HG03378 (cell line): ENCODE measurements around the gene COA1.
"Not testable (repeated sequence)": the region's sequence is repeated elsewhere in the genome, so short reads cannot be mapped to it uniquely, and the experiment has no call there.

Experiments used
- ATAC-seq: cut with Tn5 transposase; IDR thresholded peaks from one replicate; pipeline ENCODE4 v1.9.1; 2021; ENCODE audit warnings: mild to moderate bottlenecking, moderate library complexity; ENCODE audit not compliant: unreplicated experiment

The COA1 gene

DNA sequence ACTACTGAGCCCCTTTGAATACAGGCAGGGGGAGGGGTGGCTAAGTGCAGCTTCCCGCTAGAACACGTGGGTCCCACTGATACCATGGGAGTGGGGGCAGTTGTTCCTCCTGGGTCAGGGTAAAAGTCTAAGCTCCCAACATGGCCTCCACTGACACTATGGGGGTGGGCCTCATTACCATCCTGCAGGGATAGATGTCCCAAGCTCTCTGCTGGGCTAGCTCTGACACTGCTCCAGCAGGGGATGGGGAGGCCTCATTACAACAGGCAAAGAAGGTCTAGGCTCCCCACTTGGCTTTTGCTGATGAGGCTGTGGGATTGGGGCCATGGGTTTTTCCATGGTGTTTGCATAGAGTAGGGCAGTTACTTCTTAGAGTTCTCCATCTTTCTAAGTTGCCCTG is 94.9 kb downstream of the COA1 start:
- no peak for ATAC-seq

DNA sequence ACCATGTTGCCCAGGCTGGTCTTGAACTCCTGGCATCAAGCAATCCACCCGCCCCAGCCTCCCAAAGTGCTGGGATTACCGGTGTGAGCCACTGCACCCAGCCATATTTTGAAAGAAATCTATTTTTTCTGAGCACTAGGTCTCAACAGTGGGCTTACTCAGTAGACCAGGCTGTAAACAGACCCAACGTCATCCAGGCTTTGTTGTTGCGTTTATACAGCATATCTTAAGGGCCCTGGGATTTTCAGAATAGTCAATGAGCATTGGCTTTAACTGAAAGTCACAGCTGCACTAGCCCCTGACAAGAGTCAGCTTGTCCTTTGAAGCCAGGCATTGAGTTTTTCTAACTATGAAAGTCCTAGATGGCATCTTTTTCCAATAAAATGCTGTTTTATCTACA is 96.6 kb downstream of the COA1 start:
- no peak for ATAC-seq

DNA sequence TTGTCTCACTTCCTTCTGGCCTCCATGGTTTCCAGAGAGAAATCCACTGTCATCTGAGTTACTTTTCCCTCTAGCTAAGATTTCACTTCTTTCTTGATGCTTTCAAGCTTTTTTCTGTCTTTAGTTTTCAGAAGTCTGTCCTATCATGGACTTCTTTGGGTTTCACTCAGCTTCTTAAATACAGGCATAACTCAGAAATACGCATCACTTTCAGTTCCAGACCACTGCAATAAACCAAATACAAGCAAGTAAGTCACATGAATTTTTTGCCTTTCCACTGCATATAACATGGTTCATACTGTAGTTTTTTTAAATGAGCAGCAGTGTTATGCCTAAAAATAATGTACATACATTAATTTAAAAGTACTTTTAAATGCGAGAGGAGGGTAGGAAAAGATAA is 97.8 kb downstream of the COA1 start:
- ATAC-seq, result no peak

DNA sequence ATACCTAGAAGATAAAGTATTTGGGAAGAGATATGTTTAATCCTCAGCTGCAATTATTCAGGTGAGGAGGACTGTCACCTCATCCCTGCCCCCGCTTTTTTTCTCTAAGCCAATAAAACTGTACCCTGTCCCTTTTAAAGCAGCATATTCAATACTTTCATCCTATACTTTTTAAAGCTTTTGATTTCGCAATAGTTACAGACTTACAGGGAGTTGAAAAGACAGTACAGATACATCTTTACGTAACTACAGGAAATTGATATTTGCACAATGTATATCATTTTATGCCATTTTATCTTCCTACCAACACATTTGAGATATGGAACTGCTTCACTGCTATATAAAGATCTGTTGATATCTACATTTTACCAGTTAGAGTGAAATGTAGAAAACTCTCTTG is 98.8 kb downstream of the COA1 start:
- no peak for ATAC-seq

DNA sequence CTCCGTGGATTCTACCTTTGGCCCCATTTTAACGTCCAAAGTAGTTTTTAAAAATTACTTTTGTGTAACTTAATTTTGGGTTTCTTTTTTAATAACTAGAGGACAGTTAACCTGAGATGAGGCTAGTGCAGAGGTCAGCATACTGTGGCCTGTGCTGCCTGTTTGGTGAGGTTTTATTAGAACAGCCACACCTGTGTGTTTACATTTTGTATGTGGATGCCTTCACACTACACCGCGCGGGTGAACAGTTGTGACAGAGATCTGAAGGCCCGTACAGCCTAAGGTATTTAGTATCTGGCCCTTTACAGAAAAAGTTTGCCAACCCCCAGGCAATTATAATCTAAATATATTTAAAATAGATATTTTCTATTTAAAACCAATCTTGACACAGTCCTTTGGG is 99.5 kb downstream of the COA1 start:
- no peak for ATAC-seq

DNA sequence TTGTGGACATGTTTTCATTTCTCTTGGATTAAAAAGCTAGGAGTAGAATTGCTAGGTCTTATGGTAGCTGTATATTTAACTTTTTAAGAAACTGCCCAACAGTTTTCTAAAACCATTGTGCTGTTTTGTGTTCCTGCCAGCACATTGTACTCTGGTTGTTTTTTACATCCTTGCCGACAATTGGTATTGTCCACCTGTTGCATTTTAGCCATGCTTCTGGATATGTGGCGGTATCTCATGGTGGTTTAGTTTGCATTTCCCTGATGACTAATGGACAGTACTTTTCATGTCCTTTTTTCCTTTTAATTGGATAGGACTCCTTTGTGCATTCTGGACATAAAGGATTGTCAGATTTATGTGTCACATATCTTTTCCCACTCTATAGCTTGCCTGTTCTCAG is 100.9 kb downstream of the COA1 start:
- ATAC-seq, result no peak

DNA sequence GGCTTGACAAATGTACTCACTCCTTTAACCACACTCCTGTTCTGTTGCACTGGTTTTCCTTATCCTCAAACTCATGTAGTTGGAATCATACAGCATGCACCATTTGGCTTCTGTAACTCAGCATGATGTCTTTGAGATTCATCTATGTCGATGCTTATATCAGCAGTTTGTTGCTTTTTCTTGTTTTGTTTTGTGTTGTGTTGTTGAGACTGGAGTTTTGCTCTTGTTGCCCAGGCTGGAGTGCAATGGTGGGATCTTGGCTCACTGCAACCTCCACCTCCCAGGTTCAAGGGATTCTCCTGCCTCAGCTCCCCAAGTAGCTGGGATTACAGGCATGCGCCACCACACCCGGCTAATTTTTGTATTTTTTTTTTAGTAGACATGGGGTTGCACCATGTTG is 101.5 kb downstream of the COA1 start:
- not testable (repeated sequence) for ATAC-seq

DNA sequence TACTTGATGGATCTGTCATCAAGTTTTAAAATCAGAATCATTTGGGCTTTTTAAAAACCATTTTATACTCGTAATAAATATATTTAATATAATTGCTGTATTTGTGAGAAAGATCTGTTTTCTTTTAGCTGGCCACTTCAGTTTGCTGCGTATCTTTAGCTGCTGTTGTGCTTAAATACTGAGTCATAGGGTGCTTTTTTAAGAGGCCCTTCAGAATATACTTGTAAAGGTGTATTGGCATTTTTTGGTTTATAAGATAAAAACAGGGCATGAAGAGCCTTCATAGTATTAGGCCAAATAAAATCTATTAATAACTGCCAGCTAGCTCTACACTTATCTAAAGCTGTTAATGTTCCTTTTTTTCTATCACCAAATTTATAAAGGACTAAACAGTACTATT is 102.6 kb downstream of the COA1 start:
- no peak for ATAC-seq

DNA sequence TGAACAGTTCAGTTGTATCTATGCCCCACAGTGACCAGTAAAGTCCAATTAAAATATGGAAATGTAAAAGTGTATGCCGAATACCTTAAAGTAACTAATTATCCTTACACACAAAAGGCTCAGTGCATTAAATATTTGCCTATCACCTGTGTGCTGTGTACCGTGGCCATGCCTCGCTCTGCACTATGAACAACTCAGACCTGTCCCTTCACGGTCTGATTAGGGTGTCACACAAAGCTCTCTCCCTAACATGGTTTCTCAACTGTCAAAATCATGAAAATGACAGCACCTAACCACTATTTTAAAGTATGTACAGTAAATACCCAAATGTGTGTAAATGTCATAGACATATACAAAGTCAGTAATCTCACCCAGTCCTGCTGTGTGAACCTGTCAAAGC is 103.3 kb downstream of the COA1 start:
- peak; percentile 33 for ATAC-seq

DNA sequence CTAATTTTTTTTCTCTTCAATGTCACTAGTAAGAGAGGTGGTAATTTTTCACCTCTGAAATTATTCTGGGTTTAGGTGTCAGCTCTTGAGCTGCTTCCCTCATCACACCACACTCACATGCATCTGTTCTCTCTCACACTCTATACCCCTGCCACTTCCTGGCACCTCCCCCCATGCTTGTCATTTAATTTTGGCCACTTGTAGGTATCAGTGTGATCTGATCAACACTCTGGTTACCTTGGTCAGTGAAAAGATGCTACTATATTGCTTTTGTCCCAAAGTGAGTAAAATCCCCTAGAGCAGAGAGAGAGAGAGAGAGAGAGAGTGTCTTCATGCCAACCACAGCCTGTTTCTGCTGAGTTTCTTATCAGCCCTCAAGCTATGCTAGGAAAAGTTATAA is 103.9 kb downstream of the COA1 start:
- peak; percentile 45 for ATAC-seq

DNA sequence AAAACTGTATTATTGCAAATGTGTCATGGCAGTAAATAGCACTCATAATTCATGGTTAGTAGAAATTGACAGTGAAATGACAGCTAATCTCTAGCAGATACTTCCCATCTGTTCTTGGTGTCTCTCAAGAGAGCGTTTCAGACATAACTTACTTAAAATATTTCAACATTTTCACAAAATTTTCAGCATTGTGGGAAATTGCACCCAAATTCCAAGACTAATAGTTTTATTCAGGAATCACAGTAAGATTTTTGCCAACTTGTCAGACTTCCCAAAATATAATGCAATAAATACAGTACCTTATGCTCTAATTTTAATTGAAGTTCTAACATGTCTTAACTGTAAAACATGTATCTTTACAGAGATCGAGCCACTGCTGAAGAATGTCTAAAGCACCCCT is 105.2 kb downstream of the COA1 start:
- ATAC-seq, result no peak

DNA sequence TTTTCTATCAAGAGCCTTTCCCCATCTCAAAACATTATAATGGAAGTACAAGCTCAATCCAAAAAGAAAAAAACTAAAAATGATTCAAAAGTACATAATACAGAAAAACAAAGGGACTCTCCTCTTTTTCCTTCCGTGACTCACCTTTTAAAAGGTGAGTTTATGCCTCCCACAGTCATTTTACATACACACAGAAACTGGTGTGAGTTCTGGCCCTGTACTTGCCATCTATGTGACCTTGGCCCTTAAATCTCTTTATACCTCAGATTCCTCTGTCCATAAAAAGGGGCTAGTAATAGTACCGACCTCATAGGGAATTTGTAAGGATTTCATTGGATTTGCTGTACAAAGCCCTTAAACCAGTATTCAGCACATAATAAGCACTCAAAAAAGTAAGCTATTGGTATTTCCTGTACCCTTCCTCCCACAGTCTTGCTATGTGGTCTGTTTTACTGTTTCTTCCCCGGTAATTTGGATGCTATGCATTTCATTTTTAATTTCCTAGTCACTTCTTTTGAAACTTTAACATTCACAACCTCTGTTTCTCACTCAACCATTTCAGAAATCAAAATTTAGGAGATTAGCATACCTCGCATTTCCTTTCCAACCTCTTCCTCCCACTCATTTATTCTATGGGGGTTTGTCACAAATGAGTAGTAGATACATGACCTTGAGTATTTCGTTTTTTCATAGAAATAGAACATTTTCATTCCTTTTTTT is 107.4 kb downstream of the COA1 start:
- no peak for ATAC-seq

DNA sequence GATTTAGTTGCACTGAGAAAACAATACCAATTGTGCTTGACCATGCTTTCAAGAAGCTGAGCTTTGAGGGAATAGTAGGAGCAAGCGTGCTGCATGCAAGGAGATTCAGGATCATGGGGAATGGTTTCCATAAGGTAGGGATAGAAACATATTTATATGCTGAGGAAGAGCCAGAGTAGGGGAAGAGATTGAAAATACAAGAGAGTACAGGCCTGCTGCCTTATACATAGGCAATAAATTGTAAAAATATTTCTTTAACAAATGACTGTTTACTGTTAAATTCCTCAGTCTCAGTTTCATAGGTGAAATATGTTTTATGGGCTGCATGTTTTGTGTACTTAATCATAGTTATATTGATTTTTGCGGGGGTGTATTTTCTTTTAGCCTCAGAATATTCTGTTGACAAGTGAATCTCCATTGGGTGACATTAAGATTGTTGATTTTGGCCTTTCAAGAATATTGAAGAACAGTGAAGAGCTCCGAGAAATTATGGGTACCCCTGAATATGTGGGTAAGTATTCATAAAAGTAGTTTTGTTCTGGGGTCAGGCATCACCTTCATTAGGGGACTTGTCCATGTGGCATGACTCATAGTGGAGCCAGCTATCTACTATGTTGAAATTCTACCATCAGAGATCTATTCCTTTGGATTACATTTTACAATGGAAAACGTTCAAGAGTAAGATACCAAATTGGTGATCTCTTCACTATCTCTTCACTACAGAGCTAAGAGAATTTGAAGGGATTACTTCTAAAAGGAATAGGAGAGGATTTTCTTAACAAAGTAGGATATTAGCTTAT is 109.9 kb downstream of the COA1 start:
- ATAC-seq, result no peak

DNA sequence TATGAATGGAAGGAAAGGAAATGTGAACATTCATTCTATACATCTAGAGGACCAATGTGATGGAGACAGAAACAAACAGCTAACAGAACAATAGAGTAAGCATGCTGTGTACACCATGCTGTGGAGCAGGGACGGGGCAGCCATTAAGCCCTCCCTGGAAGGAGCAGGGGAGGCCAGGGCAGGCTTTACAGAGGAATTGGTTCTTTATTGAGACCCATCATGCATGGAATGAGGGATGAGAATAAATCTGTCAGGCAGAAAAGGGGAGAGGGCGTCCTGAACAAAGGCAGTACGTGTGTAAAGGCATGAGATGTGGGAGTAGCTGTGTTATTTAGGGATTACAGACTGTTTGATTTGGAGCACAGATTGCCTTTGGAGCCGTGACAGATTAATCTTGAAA is 111.2 kb downstream of the COA1 start:
- ATAC-seq, result no peak

DNA sequence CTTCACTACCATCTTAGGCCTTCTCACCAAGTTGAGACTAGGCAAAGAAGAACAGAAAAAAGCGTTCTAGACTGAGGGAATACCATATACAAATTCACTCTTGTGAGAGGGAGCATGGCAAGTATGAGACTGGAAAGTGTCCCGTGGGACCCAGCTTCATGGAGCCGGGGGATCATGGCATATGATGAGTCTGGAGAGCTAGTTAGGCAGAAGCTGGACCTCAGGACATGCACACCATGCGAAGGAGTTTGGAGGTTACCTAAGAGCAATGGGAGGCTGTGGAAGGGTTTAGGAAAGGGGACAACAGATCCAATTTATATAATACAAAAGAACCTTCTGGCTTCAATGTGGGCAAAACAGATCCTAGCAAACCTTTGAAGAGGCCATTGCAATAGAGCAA is 112.3 kb downstream of the COA1 start:
- no peak for ATAC-seq

DNA sequence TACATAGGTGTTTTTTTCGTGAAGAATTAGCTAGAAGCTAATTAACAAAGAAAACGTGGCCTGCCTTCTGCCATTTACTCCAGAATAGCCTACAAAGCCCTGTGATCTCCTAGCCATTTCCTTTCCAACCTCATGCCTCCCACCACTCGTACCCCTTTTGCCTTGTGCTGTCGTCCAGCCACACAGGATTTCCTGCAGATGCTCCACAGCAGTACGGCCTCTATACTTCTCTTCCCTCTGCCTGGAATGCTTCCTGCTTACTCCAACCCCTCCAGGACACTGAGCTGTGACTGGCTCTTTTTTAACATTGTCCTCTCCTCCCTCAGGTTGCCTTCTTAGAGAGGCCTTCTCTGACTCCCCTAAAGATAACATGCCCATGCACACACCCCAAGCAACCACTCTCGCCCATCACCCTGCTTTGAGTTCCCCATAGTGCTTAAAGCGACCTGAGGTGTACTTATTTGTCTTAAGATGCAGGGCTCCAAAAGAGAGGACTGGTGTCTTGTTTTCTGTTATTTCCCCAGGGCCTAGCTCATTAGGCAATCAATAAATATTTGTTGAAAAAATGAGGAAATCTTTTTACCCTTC is 113.7 kb downstream of the COA1 start:
- ATAC-seq, result no peak

DNA sequence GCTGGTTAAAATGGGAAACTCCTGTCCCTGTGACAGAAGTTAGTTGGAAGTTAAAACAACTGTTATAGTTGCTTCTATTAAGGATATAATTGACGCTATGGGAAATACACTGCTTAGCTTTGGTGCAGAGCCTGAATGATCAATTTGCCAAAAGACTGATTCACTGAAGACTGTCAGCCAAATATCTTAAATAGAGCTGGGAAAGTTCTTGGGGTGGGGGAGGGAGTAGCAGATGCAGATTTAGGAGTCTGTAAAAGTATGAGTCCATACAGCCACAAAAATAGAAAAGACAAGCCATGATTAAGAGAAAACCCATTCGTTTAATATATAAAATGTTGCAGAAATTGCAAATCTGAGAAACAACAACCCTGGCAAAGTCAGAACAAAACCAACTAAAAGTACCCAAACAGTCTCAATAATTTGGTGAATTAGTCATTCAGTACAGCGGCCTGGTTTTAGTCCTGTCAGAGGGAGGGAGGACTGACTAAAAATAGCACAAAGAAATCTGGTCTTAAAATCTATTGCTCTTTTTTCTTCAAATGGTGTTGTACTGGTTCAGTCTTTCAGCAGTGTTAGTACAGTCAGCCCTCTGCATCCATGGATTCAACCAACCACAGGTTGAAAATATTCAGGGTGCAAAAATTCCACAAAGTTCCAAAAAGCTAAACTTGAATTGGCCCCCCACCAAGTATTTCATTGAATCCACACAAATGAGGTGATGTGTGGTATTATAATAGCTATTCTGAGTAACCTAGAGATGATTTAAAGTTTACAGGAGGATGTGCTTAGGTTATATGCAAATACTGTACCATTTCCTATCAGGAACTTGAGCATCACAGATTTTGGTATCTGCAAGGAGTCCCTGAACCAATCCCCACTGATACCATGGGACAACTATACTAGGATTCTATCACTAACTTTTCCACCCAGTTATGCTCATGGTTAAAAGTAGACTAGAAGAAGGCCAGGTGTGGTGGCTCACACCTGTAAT is 116.4 kb downstream of the COA1 start:
- peak; percentile 72 for ATAC-seq

DNA sequence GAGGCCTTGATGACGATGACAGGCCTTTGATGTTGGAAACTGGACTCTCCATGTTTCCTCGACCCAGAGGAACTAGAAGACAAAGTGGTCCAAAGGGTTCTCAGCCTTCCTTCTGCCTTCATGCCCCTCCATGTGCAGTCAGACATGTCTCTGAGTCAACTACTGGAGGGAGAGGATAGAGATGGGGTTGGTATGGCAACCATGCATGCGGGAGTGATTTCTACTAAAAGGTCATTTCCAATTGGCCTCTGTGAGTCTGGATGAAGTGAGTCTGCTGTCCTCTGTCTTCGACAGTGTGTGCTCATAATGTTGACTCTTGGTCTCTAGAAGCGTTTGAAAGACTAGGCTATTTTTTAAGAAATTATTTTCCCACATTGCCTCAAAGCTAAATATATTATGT is 117.2 kb downstream of the COA1 start:
- no peak for ATAC-seq

DNA sequence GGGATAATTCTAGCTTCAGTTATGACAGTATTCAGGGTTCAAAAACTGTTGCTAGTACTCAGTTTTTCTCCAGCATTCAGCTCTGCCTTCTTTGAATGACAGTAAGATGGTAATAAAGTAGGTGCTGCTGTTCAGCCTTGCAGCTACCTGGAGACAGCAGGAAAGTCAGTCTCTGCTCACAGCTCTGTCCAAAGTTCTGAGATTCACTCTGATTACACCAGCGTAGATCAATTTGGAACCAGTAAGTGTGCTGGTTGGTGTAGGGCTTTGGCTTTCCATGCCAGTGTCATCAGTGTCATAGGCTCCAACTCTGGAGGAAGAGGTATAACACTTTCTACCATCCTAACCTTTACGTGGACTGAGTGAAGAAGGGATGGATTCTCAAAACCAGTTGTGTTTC is 120.2 kb downstream of the COA1 start:
- ATAC-seq, result no peak

DNA sequence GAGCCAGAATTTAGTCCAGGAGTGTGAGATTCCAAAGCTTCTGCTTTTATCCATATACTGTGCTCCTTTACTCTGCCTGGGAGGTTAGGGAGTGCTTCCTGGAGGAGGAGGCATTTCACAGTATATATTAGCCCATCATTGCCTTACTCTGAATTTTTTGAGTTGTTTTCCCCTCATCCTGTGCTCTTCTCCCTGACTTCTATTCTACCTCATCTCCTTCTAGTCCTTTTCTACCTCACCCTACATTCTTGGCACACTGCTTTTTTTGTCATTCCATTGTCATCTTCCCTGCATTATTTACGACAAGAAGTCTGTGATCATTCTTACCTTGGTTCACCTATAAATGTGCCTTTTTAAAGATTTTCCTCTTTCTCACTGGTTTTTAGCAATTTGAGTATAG is 125.1 kb downstream of the COA1 start:
- ATAC-seq, result no peak

DNA sequence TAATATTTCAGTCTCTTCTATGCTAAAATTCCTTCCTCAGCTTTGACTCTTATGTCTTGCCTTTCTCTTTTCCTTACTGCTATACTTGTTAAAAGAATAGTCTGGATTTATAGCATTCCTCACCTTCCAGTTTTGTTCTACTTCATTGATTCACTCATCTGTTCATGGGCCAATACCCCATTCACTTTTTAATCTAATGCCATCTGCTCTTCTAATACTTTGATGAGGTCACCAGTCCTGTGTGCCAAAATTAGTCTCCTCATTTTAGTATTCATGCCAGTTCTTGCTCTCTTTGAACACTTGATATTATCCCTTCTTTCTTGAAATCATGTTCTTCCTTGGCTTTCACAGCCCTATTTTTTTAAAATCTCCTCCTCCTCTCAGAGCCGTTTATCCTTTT is 127.1 kb downstream of the COA1 start:
- no peak for ATAC-seq
